HepG2 (cell line): ENCODE measurements around the gene IL17RC. TPM values are rescaled to one million over a fixed set of nuclear protein-coding genes. Genes with fewer than 3 reads are reported as not detected.

Experiments used
- ATAC-seq: fragments of 200-7000 bp; cut with Tn5 transposase; 3 replicates; pipeline ENCODE4 v1.9.1; 2020; ENCODE audit warnings: mild to moderate bottlenecking, moderate library complexity
- BruUV-seq: library from RNA; stranded (reverse); fragments of 400-500 nt; replicated peaks from 2 replicates; lab custom pipeline; 2021; lab: Mats Ljungman, UMichigan
- CTCF ChIA-PET: fragments of 300-600 bp; formaldehyde crosslinking; extraction: SDS; loops from one replicate; lab custom pipeline; 2021; ENCODE audit warnings: low total read pairs, inconsistent platforms, low intra/inter-chr PET ratio; lab: Yijun Ruan, JAX
- POLR2A ChIA-PET: fragments of 350-600 bp; sonication (Branson Sonifier 250); formaldehyde crosslinking; loops from one replicate; lab custom pipeline; 2020; ENCODE audit warnings: antibody characterized with exemption, inconsistent platforms; lab: Yijun Ruan, JAX
- DNase-seq: peaks from one replicate; pipeline ENCODE4 v3.0.0-alpha.2; 2015; ENCODE audit warnings: low spot score
- FAIRE-seq: peaks from 3 replicates; lab custom pipeline; 2011; peaks lifted over from hg19 to GRCh38; lab: Jason Lieb, UNC
- H2AFZ ChIP-seq: one replicate; pipeline ENCODE4 v1.6.1; 2011; ENCODE audit warnings: low read length, inconsistent platforms
- H3K27ac ChIP-seq: fragments of 300-600 bp; 3 replicates; pipeline ENCODE4 v1.8.0; 2011; ENCODE audit warnings: mixed run types, mild to moderate bottlenecking, mixed read lengths, low read length, inconsistent platforms; ENCODE audit not compliant: insufficient read depth; ENCODE audit errors: extremely low read length
- H3K27me3 ChIP-seq, 2 experiments: fragments of 200-600 bp in 1 of 2; 2 replicates in 1 of 2; 3 replicates in 1 of 2; pipeline versions ENCODE4 v1.6.0 to v1.8.0; 2011; ENCODE audit warnings: low read length in 2 of 2, mild to moderate bottlenecking in 2 of 2, moderate library complexity in 2 of 2, inconsistent platforms in 1 of 2; ENCODE audit not compliant: insufficient read depth in 2 of 2, control insufficient read depth in 1 of 2
- H3K36me3 ChIP-seq, 2 experiments: fragments of 200-600 bp in 1 of 2; replicated peaks in 1 of 2; 2 replicates in 1 of 2; 3 replicates in 1 of 2; pipeline versions ENCODE4 v1.5.1 to v1.8.0; 2011; ENCODE audit warnings: low read length in 2 of 2, inconsistent platforms in 1 of 2; ENCODE audit not compliant: insufficient read depth in 2 of 2, control insufficient read depth in 1 of 2
- H3K4me1 ChIP-seq: 2 replicates; pipeline ENCODE4 v1.5.1; 2012; ENCODE audit warnings: low read length, inconsistent platforms; ENCODE audit not compliant: insufficient read depth
- H3K4me2 ChIP-seq: 2 replicates; pipeline ENCODE4 v1.6.0; 2011; ENCODE audit warnings: low read depth, low read length, inconsistent platforms
- H3K4me3 ChIP-seq, 3 experiments: fragments of 200-600 bp in 1 of 3; sonication (generic), shearing (Covaris generic) in 1 of 3; replicated peaks in 1 of 3; 2 replicates each; pipeline ENCODE4 v1.5.1; 2011 to 2016; ENCODE audit warnings: low read length in 3 of 3, inconsistent platforms in 2 of 3, low read depth in 2 of 3, mild to moderate bottlenecking in 2 of 3, control low read depth in 1 of 3, mixed read lengths in 1 of 3; ENCODE audit not compliant: insufficient read depth in 1 of 3
- H3K79me2 ChIP-seq: one replicate; pipeline ENCODE4 v1.6.1; 2011; ENCODE audit warnings: low read length, inconsistent platforms; ENCODE audit not compliant: insufficient read depth
- H3K9ac ChIP-seq: 2 replicates; pipeline ENCODE4 v1.6.0; 2011; ENCODE audit warnings: mild to moderate bottlenecking, low read depth, low read length, inconsistent platforms; ENCODE audit not compliant: insufficient read depth
- H3K9me3 ChIP-seq: 2 replicates; pipeline ENCODE4 v1.5.1; 2012; ENCODE audit warnings: mild to moderate bottlenecking, low read length
- H4K20me1 ChIP-seq: 2 replicates; pipeline ENCODE4 v1.6.0; 2011; ENCODE audit warnings: inconsistent platforms, mild to moderate bottlenecking, low read length, moderate library complexity; ENCODE audit not compliant: insufficient read depth
- CHCHD3 ChIP-seq: sonication (generic); formaldehyde crosslinking; IDR thresholded peaks from 2 replicates; pipeline ENCODE4 v1.8.0; 2022; ENCODE audit warnings: mild to moderate bottlenecking, missing genetic modification reagents, moderate library complexity
- HMGXB3 ChIP-seq: sonication (generic); formaldehyde crosslinking; IDR thresholded peaks from 2 replicates; pipeline ENCODE4 v1.4.0; 2020; ENCODE audit warnings: missing genetic modification reagents, borderline replicate concordance
- MAFG ChIP-seq: sonication (generic); formaldehyde crosslinking; IDR thresholded peaks from 2 replicates; pipeline ENCODE4 v1.5.1; 2020; ENCODE audit warnings: mild to moderate bottlenecking, missing genetic modification reagents
- MTA3 ChIP-seq: sonication (generic); formaldehyde crosslinking; IDR thresholded peaks from 2 replicates; pipeline ENCODE4 v1.4.0; 2020; ENCODE audit warnings: missing genetic modification reagents
- NCOA1 ChIP-seq: sonication (generic); formaldehyde crosslinking; IDR thresholded peaks from 2 replicates; pipeline ENCODE4 v1.9.0; 2021; ENCODE audit warnings: missing genetic modification reagents
- SMAD3 ChIP-seq: sonication (generic); formaldehyde crosslinking; IDR thresholded peaks from 2 replicates; pipeline ENCODE4 v1.4.0; 2020; ENCODE audit warnings: missing genetic modification reagents
- STAT6 ChIP-seq: sonication (generic); formaldehyde crosslinking; IDR thresholded peaks from 2 replicates; pipeline ENCODE4 v1.4.0; 2020; ENCODE audit warnings: missing genetic modification reagents, mild to moderate bottlenecking, borderline replicate concordance
- ZBTB4 ChIP-seq: sonication (generic); formaldehyde crosslinking; IDR thresholded peaks from 2 replicates; pipeline ENCODE4 v1.4.0; 2020; ENCODE audit warnings: missing genetic modification reagents, mild to moderate bottlenecking, borderline replicate concordance
- ZMYM3 ChIP-seq: sonication (generic); formaldehyde crosslinking; IDR thresholded peaks from 2 replicates; pipeline ENCODE4 v1.5.1; 2020; ENCODE audit warnings: mild to moderate bottlenecking, missing genetic modification reagents
- ZNF598 ChIP-seq: sonication (generic); formaldehyde crosslinking; IDR thresholded peaks from 2 replicates; pipeline ENCODE4 v1.5.1; 2020; ENCODE audit warnings: mild to moderate bottlenecking, missing genetic modification reagents, borderline replicate concordance
- in situ Hi-C: cut with HindIII; loops from 2 replicates; pipeline ENCODE4 v1.10.0; 2017; ENCODE audit warnings: low pct_unique_long_range_greater_than_20kb; ENCODE audit not compliant: extremely low pct_ligation_motif_present
- intact Hi-C: fragments of 100-400 bp; cut with micrococcal nuclease; formaldehyde crosslinking; loops from one replicate; pipeline ENCODE4 v1.10.0; 2022; ENCODE audit not compliant: unreplicated experiment
- polyA plus RNA-seq, 8 experiments: library from polyadenylated mRNA; depleted of rRNA in 3 of 8; stranded (reverse) in 7 of 8; unstranded in 1 of 8; fragments of >200 nt; fragmentation: Illumina TruSeq in 4 of 8; extraction: Trizol in 4 of 8; gene quantifications; 2 replicates each; pipeline versions ENCODE4 v1.2.1 to v1.2.3, GENCODE V29; 2011 to 2016; ENCODE audit warnings: low read depth in 4 of 8, missing spikeins in 1 of 8, mixed read lengths in 1 of 8; ENCODE audit not compliant: insufficient read depth in 1 of 8
- total RNA-seq, 5 experiments: library from RNA; depleted of rRNA; stranded (reverse); fragments of >200 nt; fragmentation: Illumina TruSeq; extraction: Trizol; gene quantifications; 2 replicates each; pipeline ENCODE4 v1.2.3, GENCODE V29; 2016; ENCODE audit warnings: low read depth in 1 of 5

Gene IL17RC
- total and polyA plus RNA-seq, 2 of the 13 experiments (the other 11 are each of a cell fraction or from before 2014, with no cell fraction given) = 20.7 to 24.0 TPM

GRCh38 chr3:9884555-9885165 is 32.2 kb upstream of the IL17RC start (continued):
- TF ChIP-seq HMGXB3 (CRISPR knock-in tag) (no peak), STAT6 (no peak)
- TF ChIP-seq, all 625 proteins: peak for 2

- Histone ChIP-seq H3K4me1 (peaks cover 35% of the 10 kb centered on the region), H4K20me1 (no peaks in the 10 kb centered on the region)
- BruUV-seq = no TSS peak
- no peak for ATAC-seq
- FAIRE-seq = no peak
- no peak for TF ChIP-seq MTA3
- no peak for TF ChIP-seq ZBTB4 (CRISPR knock-in tag)
- no peak for TF ChIP-seq ZNF598 (CRISPR knock-in tag)
- no peak for TF ChIP-seq MAFG (CRISPR knock-in tag)
- no peak for TF ChIP-seq NCOA1 (CRISPR knock-in tag)
- no peak for TF ChIP-seq ZMYM3 (CRISPR knock-in tag)
- TF ChIP-seq CHCHD3 (CRISPR knock-in tag) = no peak
- TF ChIP-seq SMAD3 (CRISPR knock-in tag) = no peak
- TF ChIP-seq, all 625 proteins: peak for 0
- Histone ChIP-seq H2AFZ (no peak overlapping the region), H3K36me3 (no peaks in the 10 kb centered on the region), H3K27me3 (no peaks in the 10 kb centered on the region; a peak in 1 of 5 replicates), H3K27ac (no peak overlapping the region), H3K4me2 (no peak overlapping the region), H3K9me3 (no peaks in the 10 kb centered on the region), H3K4me3 (no peak overlapping the region), H3K9ac (no peak overlapping the region), H3K79me2 (peaks cover 9% of the 10 kb centered on the region)
- intact Hi-C loops (no loop called here), in situ Hi-C loops (no loop called here)
- DNase-seq = no peak
- ChIA-PET CTCF (no interaction called here), POLR2A (interaction anchor here (1.0 to 1.2 kb wide), 2 partner anchors 12 to 22 kb away, joined by 3 to 4 read pairs; no protein-coding TSS in a partner anchor)
Observed at GRCh38 chr3:9886328-9886727, 30.6 kb upstream of the IL17RC start.
